Bronchial epithelial cell (primary cell): ENCODE data around the gene GSTO1. TPM values are rescaled to one million over a fixed set of nuclear protein-coding genes. Genes with fewer than 3 reads are reported as not detected.

ENCODE experiments used
- DNase-seq: peaks from one replicate; pipeline ENCODE4 v3.0.0-alpha.2; 2010; ENCODE audit warnings: low read depth
- FAIRE-seq: peaks from 2 replicates; lab custom pipeline; 2011; peaks lifted over from hg19 to GRCh38; lab: Jason Lieb, UNC
- H3K27me3 ChIP-seq: 2 replicates; pipeline ENCODE4 v1.5.1; 2011; ENCODE audit warnings: low read length; ENCODE audit not compliant: control insufficient read depth, insufficient read depth
- H3K36me3 ChIP-seq: 2 replicates; pipeline ENCODE4 v1.5.1; 2011; ENCODE audit warnings: low read length; ENCODE audit not compliant: control insufficient read depth, insufficient read depth
- H3K4me3 ChIP-seq: 2 replicates; pipeline ENCODE4 v1.5.1; 2011; ENCODE audit warnings: mild to moderate bottlenecking, low read depth, low read length, control low read depth
- total RNA-seq: library from RNA; depleted of rRNA; stranded (reverse); fragments of >200 nt; gene quantifications from 2 replicates; pipeline ENCODE4 v1.2.1, GENCODE V29; 2014
- TF ChIP-seq, protein P1 (sequence below): IDR thresholded peaks from 2 replicates; pipeline ENCODE4 v1.5.1; 2011; ENCODE audit warnings: mild to moderate bottlenecking, moderate library complexity, low read length, control low read depth, inconsistent platforms; ENCODE audit not compliant: insufficient read depth, severe bottlenecking

Gene GSTO1
- total RNA-seq, 1 donor from 2014 or later: 158 TPM

DNA sequence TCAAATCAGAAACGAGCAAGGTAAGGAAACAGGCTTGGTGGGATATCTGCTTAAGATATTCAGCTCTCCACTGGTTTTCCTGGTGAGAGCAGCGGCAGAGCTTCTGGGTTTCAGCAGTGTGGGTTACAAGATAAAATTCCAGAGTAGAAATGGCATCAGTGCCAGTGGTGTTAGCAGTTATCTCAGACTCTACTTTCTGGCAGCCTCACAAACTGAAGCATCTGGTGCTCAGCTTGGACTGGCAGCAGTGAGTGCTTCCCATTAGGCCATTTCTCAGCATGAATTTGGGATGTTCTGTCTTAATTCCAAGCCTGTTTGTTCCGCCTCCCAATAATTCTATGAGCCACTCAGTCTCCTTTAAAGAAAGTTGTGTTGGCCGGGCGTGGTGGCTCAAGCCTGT lies 7.4 kb downstream of the GSTO1 start:
- Histone ChIP-seq H3K36me3 (peaks cover 13% of the 10 kb centered on the region), H3K4me3 (no peak overlapping the region), H3K27me3 (no peaks in the 10 kb centered on the region)
- DNase-seq: no peak
- TF ChIP-seq, protein P1, sequence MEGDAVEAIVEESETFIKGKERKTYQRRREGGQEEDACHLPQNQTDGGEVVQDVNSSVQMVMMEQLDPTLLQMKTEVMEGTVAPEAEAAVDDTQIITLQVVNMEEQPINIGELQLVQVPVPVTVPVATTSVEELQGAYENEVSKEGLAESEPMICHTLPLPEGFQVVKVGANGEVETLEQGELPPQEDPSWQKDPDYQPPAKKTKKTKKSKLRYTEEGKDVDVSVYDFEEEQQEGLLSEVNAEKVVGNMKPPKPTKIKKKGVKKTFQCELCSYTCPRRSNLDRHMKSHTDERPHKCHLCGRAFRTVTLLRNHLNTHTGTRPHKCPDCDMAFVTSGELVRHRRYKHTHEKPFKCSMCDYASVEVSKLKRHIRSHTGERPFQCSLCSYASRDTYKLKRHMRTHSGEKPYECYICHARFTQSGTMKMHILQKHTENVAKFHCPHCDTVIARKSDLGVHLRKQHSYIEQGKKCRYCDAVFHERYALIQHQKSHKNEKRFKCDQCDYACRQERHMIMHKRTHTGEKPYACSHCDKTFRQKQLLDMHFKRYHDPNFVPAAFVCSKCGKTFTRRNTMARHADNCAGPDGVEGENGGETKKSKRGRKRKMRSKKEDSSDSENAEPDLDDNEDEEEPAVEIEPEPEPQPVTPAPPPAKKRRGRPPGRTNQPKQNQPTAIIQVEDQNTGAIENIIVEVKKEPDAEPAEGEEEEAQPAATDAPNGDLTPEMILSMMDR: no peak
- FAIRE-seq: no peak

DNA sequence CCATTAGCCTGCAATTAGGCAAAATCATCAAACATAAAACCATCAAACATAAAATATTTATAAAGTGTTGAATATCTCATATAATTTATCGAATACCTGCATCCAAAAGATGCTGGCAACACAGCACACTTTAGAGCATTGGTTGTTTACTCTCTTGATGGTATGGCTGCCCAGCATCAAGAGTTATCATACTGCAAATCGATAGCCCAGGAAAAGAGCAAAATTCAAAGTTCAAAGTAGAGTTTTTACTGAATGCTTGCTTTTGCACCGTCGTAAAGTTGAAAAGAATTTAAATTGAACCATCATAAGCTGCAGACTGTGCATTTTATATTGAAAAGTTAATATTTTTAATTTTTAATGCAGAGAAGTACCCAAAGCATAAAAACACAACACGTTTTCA lies 10.1 kb downstream of the GSTO1 start:
- Histone ChIP-seq H3K27me3 (no peaks in the 10 kb centered on the region), H3K4me3 (no peak overlapping the region), H3K36me3 (peaks cover 14% of the 10 kb centered on the region)
- TF ChIP-seq, protein P1: no peak
- DNase-seq: no peak
- no peak for FAIRE-seq

DNA sequence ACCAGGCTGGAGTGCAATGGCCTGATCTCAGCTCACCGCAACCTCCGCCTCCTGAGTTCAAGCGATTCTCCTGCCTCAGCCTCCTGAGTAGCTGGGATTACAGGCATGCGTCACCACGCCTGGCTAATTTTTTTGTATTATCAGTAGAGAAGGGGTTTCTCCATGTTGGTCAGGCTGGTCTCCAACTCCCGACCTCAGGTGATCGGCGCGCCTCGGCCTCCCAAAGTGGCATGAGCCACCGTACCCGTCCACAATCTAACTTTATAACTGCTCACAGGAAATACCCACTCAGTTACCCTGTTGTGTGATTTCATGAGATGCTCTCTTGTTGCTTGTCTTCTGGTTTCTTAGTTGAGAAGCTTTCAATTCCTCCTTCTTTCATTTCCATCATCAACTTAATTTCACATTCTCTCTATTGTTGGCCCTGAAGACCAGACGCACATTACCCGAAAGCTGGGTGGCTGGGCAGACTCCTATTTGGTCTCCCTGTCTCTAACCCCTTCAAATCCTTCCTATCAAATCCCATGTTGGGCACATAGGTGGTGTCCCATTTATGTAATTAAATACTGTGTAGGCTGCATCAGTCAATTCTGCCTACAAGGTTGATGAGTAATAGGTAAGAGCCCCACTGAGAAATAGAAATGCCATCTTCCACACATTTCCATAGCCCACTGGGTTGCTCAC lies 13.2 kb downstream of the GSTO1 start:
- TF ChIP-seq, protein P1: no peak

DNA sequence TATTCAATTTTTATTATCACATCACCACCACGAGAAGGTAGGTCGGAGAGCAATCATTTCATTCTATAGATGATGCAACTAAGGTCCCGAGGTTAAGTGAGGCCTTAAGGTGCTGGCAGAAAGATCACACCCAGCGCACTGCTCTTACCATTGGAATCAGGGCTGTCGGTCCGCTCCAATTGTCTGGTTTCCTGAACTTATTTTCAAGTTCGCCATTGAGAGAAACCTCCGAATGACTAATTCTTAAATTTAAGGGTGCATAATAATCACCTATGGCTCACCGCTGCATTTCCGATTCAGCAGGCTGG lies 13.7 kb downstream of the GSTO1 start:
- FAIRE-seq: no peak
- peak overlapping the region; percentile 92 for H3K4me3 ChIP-seq
- TF ChIP-seq, protein P1: no peak
- H3K27me3 ChIP-seq: no peaks in the 10 kb centered on the region
- peak; percentile 35 for DNase-seq
- H3K36me3 ChIP-seq: peaks cover 4% of the 10 kb centered on the region

More for the DNA sequence above, 13.2 kb downstream of the GSTO1 start:
- DNase-seq (peak; percentile 28), FAIRE-seq (no peak)
- Histone ChIP-seq H3K36me3 (peaks cover 4% of the 10 kb centered on the region), H3K27me3 (no peaks in the 10 kb centered on the region), H3K4me3 (peak overlapping the region; percentile 92)

DNA sequence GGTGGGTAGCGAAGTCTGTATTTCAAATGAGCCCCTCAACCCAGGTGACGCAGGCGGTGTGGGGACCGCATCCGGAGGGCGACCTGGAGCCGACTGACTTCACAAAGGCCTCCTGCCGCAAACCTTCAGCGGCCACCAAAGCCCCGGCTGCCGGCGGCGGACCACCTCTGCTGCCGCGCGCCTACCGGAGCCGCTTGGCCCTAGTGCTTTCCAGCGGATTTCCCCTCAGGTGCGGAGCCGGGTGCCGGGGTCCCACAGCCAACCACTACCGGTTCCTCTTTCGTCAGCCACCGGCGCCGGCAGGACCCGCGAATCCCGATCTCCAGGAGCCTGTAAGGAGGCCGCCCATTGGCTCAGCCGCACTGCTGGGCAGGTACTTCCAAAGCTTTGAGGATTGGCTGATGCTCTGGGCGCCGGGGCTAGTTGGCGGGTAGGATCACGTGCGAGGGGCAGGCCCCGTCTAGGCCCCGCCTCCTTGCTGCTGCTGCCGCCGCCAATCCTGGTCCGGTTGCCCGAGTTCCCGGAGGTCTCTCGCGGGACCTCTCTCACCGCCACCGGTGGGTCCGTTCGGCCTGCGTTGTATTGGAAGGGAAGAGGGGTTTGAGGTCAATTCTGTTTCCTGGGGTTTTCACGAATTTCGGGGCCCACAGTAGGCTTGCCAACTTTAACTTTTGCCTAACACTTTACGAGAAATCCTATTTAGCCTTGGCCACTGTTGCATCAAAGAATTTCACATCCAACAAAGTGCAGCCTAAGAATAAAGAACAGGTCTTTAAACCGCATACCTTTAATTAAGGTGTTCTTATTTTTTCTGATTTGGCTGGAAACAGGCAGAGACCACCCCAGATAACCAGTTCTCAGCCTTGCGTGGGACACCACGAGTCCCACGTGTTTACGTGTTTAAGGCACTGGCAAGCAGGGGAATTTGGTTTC lies 14.3 kb downstream of the GSTO1 start, which contains the start of gene GSTO2:
Gene GSTO2, plus strand, starts transcription at position 472 of the 933 bp plus-strand sequence. CDS start 5,732 bp downstream, outside the sequence.
- DNase-seq (peak; percentile 96), FAIRE-seq (no peak)
- Histone ChIP-seq H3K36me3 (peaks cover 4% of the 10 kb centered on the region), H3K4me3 (peak within 1 kb of the TSS; percentile 92), H3K27me3 (no peaks in the 10 kb centered on the region)
- TF ChIP-seq, protein P1: no peak
